A549 (cell line): ENCODE data around the gene ZNRF3. TPM values are rescaled to one million over a fixed set of nuclear protein-coding genes. Genes with fewer than 3 reads are reported as not detected.

Experiments used
- ATAC-seq, 2 experiments: fragments of 200-7000 bp in 1 of 2; fragments of >200 bp in 1 of 2; cut with Nextera tagmentation in 1 of 2; cut with Tn5 transposase in 1 of 2; 3 replicates each; pipeline versions ENCODE4 v1.8.0 to v1.9.1; 2018 to 2020; ENCODE audit warnings: mild to moderate bottlenecking in 1 of 2, moderate library complexity in 1 of 2
- CTCF ChIA-PET: fragments of 300-600 bp; sonication (Branson Sonifier 250); formaldehyde crosslinking; extraction: SDS; loops from one replicate; lab custom pipeline; 2021; ENCODE audit warnings: antibody characterized with exemption, inconsistent platforms; lab: Yijun Ruan, JAX
- POLR2A ChIA-PET: fragments of 350-600 bp; formaldehyde crosslinking; extraction: SDS; loops from one replicate; lab custom pipeline; 2021; ENCODE audit warnings: antibody characterized with exemption, inconsistent platforms; lab: Yijun Ruan, JAX
- DNase-seq, 2 experiments: peaks; one replicate each; pipeline versions ENCODE4 v3.0.0 to v3.0.0-alpha.2; 2011 to 2016; ENCODE audit warnings: low read depth in 1 of 2, low spot score in 1 of 2
- FAIRE-seq: peaks from 2 replicates; lab custom pipeline; 2011; peaks lifted over from hg19 to GRCh38; lab: Jason Lieb, UNC
- H3K27ac ChIP-seq, 2 experiments: fragments of >200 bp; sonication (Bioruptor Twin); formaldehyde crosslinking; 3 replicates each; pipeline ENCODE4 v1.5.1; 2016 to 2017
- H3K4me1 ChIP-seq: fragments of >200 bp; sonication (Bioruptor Twin); formaldehyde crosslinking; 3 replicates; pipeline ENCODE4 v1.6.1; 2016
- H3K4me2 ChIP-seq: fragments of >200 bp; sonication (Bioruptor Twin); formaldehyde crosslinking; 3 replicates; pipeline ENCODE4 v1.6.1; 2016
- H3K4me3 ChIP-seq: fragments of >200 bp; sonication (Bioruptor Twin); formaldehyde crosslinking; 3 replicates; pipeline ENCODE4 v1.5.1; 2016
- H3K9me3 ChIP-seq: fragments of >200 bp; sonication (Bioruptor Twin); formaldehyde crosslinking; 3 replicates; pipeline ENCODE4 v1.6.1; 2016
- ATOH8 ChIP-seq: fragments of 250-450 bp; sonication (Bioruptor Pico); IDR thresholded peaks from 2 replicates; pipeline ENCODE4 v1.5.0; 2020; ENCODE audit warnings: low read depth, mild to moderate bottlenecking, moderate library complexity
- BHLHE40 ChIP-seq: IDR thresholded peaks from 2 replicates; pipeline ENCODE4 v1.6.1; 2012; ENCODE audit warnings: low read depth, low read length, inconsistent platforms
- CEBPB ChIP-seq, 2 experiments: fragments of >200 bp in 1 of 2; sonication (Bioruptor Twin) in 1 of 2; formaldehyde crosslinking in 1 of 2; IDR thresholded peaks; 2 replicates each; pipeline ENCODE4 v1.6.1; 2012 to 2016
- CHD2 ChIP-seq: fragments of 150-350 bp; IDR thresholded peaks from 2 replicates; pipeline ENCODE4 v1.6.1; 2014; ENCODE audit warnings: low read length; ENCODE audit not compliant: partially characterized antibody
- CHD4 ChIP-seq: fragments of 200-600 bp; sonication (generic); IDR thresholded peaks from 2 replicates; pipeline ENCODE4 v1.6.1; 2016; ENCODE audit warnings: antibody characterized with exemption, mild to moderate bottlenecking, borderline replicate concordance
- E2F6 ChIP-seq: IDR thresholded peaks from 2 replicates; pipeline ENCODE4 v1.6.1; 2012; ENCODE audit warnings: low read depth, borderline replicate concordance
- EHF ChIP-seq: fragments of 250-450 bp; sonication (Bioruptor Pico); IDR thresholded peaks from 2 replicates; pipeline ENCODE4 v1.5.0; 2020; ENCODE audit warnings: mild to moderate bottlenecking
- ESRRA ChIP-seq: fragments of 150-350 bp; IDR thresholded peaks from 2 replicates; pipeline ENCODE4 v1.6.1; 2014; ENCODE audit warnings: mild to moderate bottlenecking, low read length, borderline replicate concordance
- FOSB ChIP-seq: fragments of 250-450 bp; sonication (Bioruptor Pico); IDR thresholded peaks from 2 replicates; pipeline ENCODE4 v1.5.0; 2020; ENCODE audit warnings: mild to moderate bottlenecking, moderate library complexity
- FOSL2 ChIP-seq, 2 experiments: fragments of 450-650 bp in 1 of 2; fragments of >200 bp in 1 of 2; sonication (Bioruptor Twin) in 1 of 2; formaldehyde crosslinking; IDR thresholded peaks; 2 replicates each; pipeline versions ENCODE4 v1.5.0 to v1.6.1; 2016 to 2020; ENCODE audit warnings: mild to moderate bottlenecking in 1 of 2, moderate library complexity in 1 of 2
- FOXS1 ChIP-seq: fragments of 250-450 bp; sonication (Bioruptor Pico); IDR thresholded peaks from 2 replicates; pipeline ENCODE4 v1.5.0; 2020; ENCODE audit warnings: mild to moderate bottlenecking, moderate library complexity
- HMGXB4 ChIP-seq: fragments of 250-450 bp; sonication (Bioruptor Pico); IDR thresholded peaks from 2 replicates; pipeline ENCODE4 v1.5.0; 2021; ENCODE audit warnings: mild to moderate bottlenecking, moderate library complexity, borderline replicate concordance
- HOXB5 ChIP-seq: fragments of 250-450 bp; sonication (Bioruptor Pico); IDR thresholded peaks from 2 replicates; pipeline ENCODE4 v1.5.0; 2020; ENCODE audit warnings: mild to moderate bottlenecking, moderate library complexity
- JUN ChIP-seq, 2 experiments: fragments of >200 bp; sonication (Bioruptor Twin); formaldehyde crosslinking; IDR thresholded peaks; 2 replicates in 1 of 2; 3 replicates in 1 of 2; pipeline ENCODE4 v1.6.1; 2016 to 2017
- KDM5A ChIP-seq: fragments of 200-600 bp; sonication (generic); IDR thresholded peaks from 2 replicates; pipeline ENCODE4 v1.6.1; 2016; ENCODE audit warnings: antibody characterized with exemption, mild to moderate bottlenecking
- MAFK ChIP-seq: fragments of 450-650 bp; IDR thresholded peaks from 2 replicates; pipeline ENCODE4 v1.6.1; 2014; ENCODE audit not compliant: partially characterized antibody
- MAZ ChIP-seq: fragments of 150-350 bp; IDR thresholded peaks from 2 replicates; pipeline ENCODE4 v1.6.1; 2014; ENCODE audit warnings: antibody characterized with exemption, low read depth, low read length, borderline replicate concordance
- NFE2L2 ChIP-seq: fragments of 150-350 bp; conservative IDR thresholded peaks from 2 replicates; pipeline ENCODE4 v1.6.1; 2014; ENCODE audit warnings: low read length
- NPAS2 ChIP-seq: fragments of 250-450 bp; sonication (Bioruptor Pico); IDR thresholded peaks from 2 replicates; pipeline ENCODE4 v1.8.0; 2022; ENCODE audit warnings: mild to moderate bottlenecking, moderate library complexity, borderline replicate concordance
- PHF8 ChIP-seq: fragments of 200-600 bp; sonication (generic); IDR thresholded peaks from 2 replicates; pipeline ENCODE4 v1.6.1; 2016; ENCODE audit warnings: low read depth, mild to moderate bottlenecking, antibody characterized with exemption, moderate library complexity, borderline replicate concordance
- POLR2AphosphoS2 ChIP-seq: conservative IDR thresholded peaks from 2 replicates; pipeline ENCODE4 v1.6.1; 2012; ENCODE audit warnings: low read length, improper control_type of control experiment, inconsistent platforms
- REST ChIP-seq: fragments of 200-600 bp; sonication (generic); IDR thresholded peaks from 2 replicates; pipeline ENCODE4 v1.6.1; 2016; ENCODE audit warnings: antibody characterized with exemption, mild to moderate bottlenecking, moderate library complexity
- TP53 ChIP-seq: fragments of 250-450 bp; sonication (Bioruptor Pico); IDR thresholded peaks from 2 replicates; pipeline ENCODE4 v1.5.0; 2021; ENCODE audit warnings: mild to moderate bottlenecking, moderate library complexity
- USF2 ChIP-seq: fragments of 450-650 bp; IDR thresholded peaks from 2 replicates; pipeline ENCODE4 v1.6.1; 2014; ENCODE audit warnings: antibody characterized with exemption
- ZFP36 ChIP-seq: fragments of 450-650 bp; IDR thresholded peaks from 2 replicates; pipeline ENCODE4 v1.6.1; 2014; ENCODE audit warnings: borderline replicate concordance; ENCODE audit not compliant: partially characterized antibody
- WGBS: methylation state at CpG from one replicate; pipeline ENCODE4 v1.1.6; 2017; ENCODE audit errors: missing lambda C conversion rate; 5-methylcytosine and 5-hydroxymethylcytosine counted together
- polyA plus RNA-seq, 4 experiments: library from polyadenylated mRNA; depleted of rRNA in 3 of 4; stranded (reverse); fragments of >200 nt; fragmentation: RNase III in 1 of 4; extraction: RNeasy Plus Mini Kit Qiagen cat#74134 plus additional on column Dnase treatment in 1 of 4; gene quantifications; 2 replicates in 3 of 4; 3 replicates in 1 of 4; pipeline ENCODE4 v1.2.3, GENCODE V29; 2011 to 2017

The ZNRF3 gene
- polyA plus RNA-seq, 2 of the 4 experiments (the other 2 are of a cell fraction) = 4.6 to 6.9 TPM

GRCh38 chr22:29083933-29084591 is 200.7 kb downstream of the ZNRF3 start:
- TF ChIP-seq ZFP36 = no peak
- no peak for TF ChIP-seq FOSL2 (IDR thresholded peaks at IDR 0.05)
- no peak for TF ChIP-seq FOSL2 (CRISPR knock-in tag; IDR thresholded peaks at IDR 0.05)
- no peak for TF ChIP-seq NFE2L2
- no peak for TF ChIP-seq JUN (IDR thresholded peaks at IDR 0.05)
- no peak for TF ChIP-seq ESRRA
- TF ChIP-seq POLR2AphosphoS2 = no peak
- TF ChIP-seq REST = no peak
- no peak for TF ChIP-seq TP53 (CRISPR knock-in tag)
- TF ChIP-seq KDM5A = no peak
- no peak for TF ChIP-seq CHD4
- TF ChIP-seq MAZ = no peak
- TF ChIP-seq E2F6 = no peak
- TF ChIP-seq USF2 = no peak
- no peak for TF ChIP-seq MAFK
- no peak for TF ChIP-seq NPAS2 (CRISPR knock-in tag)
- no peak for TF ChIP-seq CHD2
- TF ChIP-seq FOSB = no peak
- TF ChIP-seq BHLHE40 = no peak
- no peak for TF ChIP-seq HMGXB4 (CRISPR knock-in tag)
- no peak for TF ChIP-seq CEBPB (IDR thresholded peaks at IDR 0.05)
- ATAC-seq (no peak), FAIRE-seq (no peak), DNase-seq (no peak)
- POLR2A ChIA-PET = no interaction called here
- CTCF ChIA-PET = no interaction called here
- no peak overlapping the region for H3K4me3 ChIP-seq
- H3K9me3 ChIP-seq = no peaks in the 10 kb centered on the region
- no peak overlapping the region for H3K27ac ChIP-seq
- H3K4me2 ChIP-seq = no peak overlapping the region
- WGBS = 78% methylated on average over 5 of the region's 5 CpGs
- H3K4me1 ChIP-seq = 0 out of 3 replicates have a peak, but pooled peaks cover 2% of the 10 kb centered on the region

GRCh38 chr22:29087012-29087411 is 203.6 kb downstream of the ZNRF3 start:
- no peak overlapping the region for H3K4me3 ChIP-seq
- ATAC-seq = no peak
- no peak for FAIRE-seq
- no peak overlapping the region for H3K27ac ChIP-seq
- no peak overlapping the region for H3K4me2 ChIP-seq
- POLR2A ChIA-PET = no interaction called here
- H3K4me1 ChIP-seq = no peaks in the 10 kb centered on the region
- WGBS = 90% methylated on average over 2 of the region's 2 CpGs
- no peaks in the 10 kb centered on the region for H3K9me3 ChIP-seq
- DNase-seq = no peak
- TF ChIP-seq EHF (CRISPR knock-in tag) (no peak), KDM5A (no peak), HOXB5 (CRISPR knock-in tag) (no peak), ATOH8 (CRISPR knock-in tag) (no peak), FOXS1 (no peak), PHF8 (no peak), CHD2 (no peak)
- CTCF ChIA-PET = no interaction called here
